ENCODE results near the gene TESPA1. TPM values are rescaled to one million over a fixed set of nuclear protein-coding genes. Genes with fewer than 3 reads are reported as not detected.

TESPA1 gene
- total and polyA plus RNA-seq, 2 donors = 24.0 to 66.9 TPM

DNA sequence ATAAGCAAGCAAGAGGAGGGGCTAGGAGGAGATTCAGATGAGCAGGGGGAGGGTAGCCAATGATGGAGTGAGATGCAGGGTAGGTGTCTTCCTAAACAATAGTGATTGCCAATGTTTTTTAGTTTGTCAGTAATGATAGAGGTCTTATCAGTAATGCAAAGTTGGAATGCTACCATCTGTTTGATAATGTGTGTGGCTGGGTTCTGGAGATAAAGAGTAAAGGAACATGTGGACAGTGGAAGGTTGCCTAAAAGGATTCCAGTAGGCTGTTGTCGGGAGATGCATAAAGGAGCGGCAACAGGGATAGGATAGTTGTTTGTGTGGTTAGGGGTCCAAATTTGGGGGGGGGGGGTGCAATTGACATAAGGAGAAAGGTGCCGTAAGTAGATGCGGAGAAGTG is 52.5 kb downstream of the TESPA1 start:
- no peaks in the 10 kb centered on the region for H3K36me3 ChIP-seq (ENCODE audit: control insufficient read depth in 2 of 2, insufficient read depth in 2 of 2, low read length in 1 of 2)
- no peak overlapping the region for H3K27ac ChIP-seq (ENCODE audit: low read depth in 1 of 2, low read length in 1 of 2)
- no peaks in the 10 kb centered on the region for H3K27me3 ChIP-seq (ENCODE audit: control insufficient read depth in 2 of 2, insufficient read depth in 1 of 2, low read length in 1 of 2)
- H3K4me1 ChIP-seq (ENCODE audit: control insufficient read depth in 2 of 2, insufficient read depth in 2 of 2, low read length in 2 of 2) = peaks cover 0 to 8% of the 10 kb centered on the region in 2 donors
- no peak overlapping the region for H3K4me3 ChIP-seq (ENCODE audit: low read length in 2 of 2)
- no peaks in the 10 kb centered on the region for H3K9me3 ChIP-seq (ENCODE audit: control insufficient read depth in 2 of 2, insufficient read depth in 1 of 2, low read length in 1 of 2)
- no peak for DNase-seq (ENCODE audit: low read depth in 6 of 9, low spot score in 9 of 9)
- over 99% methylated on average over 4 of the region's 4 CpGs for WGBS

DNA sequence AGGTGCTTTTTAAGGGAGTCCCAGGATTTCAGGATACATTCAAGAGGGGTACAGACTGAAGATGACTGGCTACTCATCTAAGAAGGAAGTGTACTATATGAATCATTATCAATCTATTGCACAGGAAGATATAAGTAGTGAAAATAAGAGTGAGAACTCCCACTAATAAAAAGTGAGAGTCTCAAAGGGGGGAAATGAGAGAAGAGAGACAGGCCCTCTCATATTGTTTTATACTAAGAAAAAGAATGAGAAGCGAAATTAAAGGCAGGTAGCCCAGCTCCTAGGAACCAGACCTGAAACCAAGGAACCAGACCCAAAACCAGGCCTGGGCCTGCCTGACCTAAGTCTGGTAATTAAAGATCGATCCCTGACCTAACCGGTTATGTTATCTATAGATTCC is 54.6 kb downstream of the TESPA1 start:
- Histone ChIP-seq H3K9me3 (ENCODE audit: control insufficient read depth in 2 of 2, insufficient read depth in 1 of 2, low read length in 1 of 2) (no peaks in the 10 kb centered on the region), H3K4me1 (ENCODE audit: control insufficient read depth in 2 of 2, insufficient read depth in 2 of 2, low read length in 2 of 2) (no peaks in the 10 kb centered on the region), H3K4me3 (ENCODE audit: low read length in 2 of 2) (no peak overlapping the region), H3K36me3 (ENCODE audit: control insufficient read depth in 2 of 2, insufficient read depth in 2 of 2, low read length in 1 of 2) (no peaks in the 10 kb centered on the region), H3K27me3 (ENCODE audit: control insufficient read depth in 2 of 2, insufficient read depth in 1 of 2, low read length in 1 of 2) (no peaks in the 10 kb centered on the region), H3K27ac (ENCODE audit: low read depth in 1 of 2, low read length in 1 of 2) (no peak overlapping the region)
- no peak for DNase-seq (ENCODE audit: low read depth in 6 of 9, low spot score in 9 of 9)
- 67% methylated on average over 3 of the region's 3 CpGs for WGBS

DNA sequence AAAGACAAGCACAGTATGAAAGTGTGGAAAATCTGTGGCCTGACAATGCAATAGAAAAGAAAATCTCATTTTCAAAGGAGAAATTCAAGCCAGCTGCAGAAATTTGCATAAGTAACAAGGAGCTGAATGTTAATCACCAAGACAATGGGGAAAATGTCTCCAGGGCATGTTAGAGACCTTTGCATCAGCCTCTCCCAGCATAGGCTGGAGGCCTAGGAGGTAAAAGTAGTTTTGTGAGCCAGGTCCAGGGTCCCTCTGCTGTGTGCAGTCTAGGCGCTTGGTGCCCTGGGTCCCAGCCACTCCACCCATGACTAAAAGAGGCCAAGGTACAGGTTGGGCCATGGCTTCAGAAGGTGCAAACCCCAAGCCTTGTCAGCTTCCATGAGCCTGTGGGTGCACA is 58.3 kb downstream of the TESPA1 start:
- Histone ChIP-seq H3K4me1 (ENCODE audit: control insufficient read depth in 2 of 2, insufficient read depth in 2 of 2, low read length in 2 of 2) (no peaks in the 10 kb centered on the region), H3K27ac (ENCODE audit: low read depth in 1 of 2, low read length in 1 of 2) (no peak overlapping the region), H3K27me3 (ENCODE audit: control insufficient read depth in 2 of 2, insufficient read depth in 1 of 2, low read length in 1 of 2) (no peaks in the 10 kb centered on the region), H3K4me3 (ENCODE audit: low read length in 2 of 2) (no peak overlapping the region), H3K36me3 (ENCODE audit: control insufficient read depth in 2 of 2, insufficient read depth in 2 of 2, low read length in 1 of 2) (no peaks in the 10 kb centered on the region), H3K9me3 (ENCODE audit: control insufficient read depth in 2 of 2, insufficient read depth in 1 of 2, low read length in 1 of 2) (no peaks in the 10 kb centered on the region)
- 95% methylated on average over 1 of the region's 1 CpG for WGBS
- no peak for DNase-seq (ENCODE audit: low read depth in 6 of 9, low spot score in 9 of 9)

DNA sequence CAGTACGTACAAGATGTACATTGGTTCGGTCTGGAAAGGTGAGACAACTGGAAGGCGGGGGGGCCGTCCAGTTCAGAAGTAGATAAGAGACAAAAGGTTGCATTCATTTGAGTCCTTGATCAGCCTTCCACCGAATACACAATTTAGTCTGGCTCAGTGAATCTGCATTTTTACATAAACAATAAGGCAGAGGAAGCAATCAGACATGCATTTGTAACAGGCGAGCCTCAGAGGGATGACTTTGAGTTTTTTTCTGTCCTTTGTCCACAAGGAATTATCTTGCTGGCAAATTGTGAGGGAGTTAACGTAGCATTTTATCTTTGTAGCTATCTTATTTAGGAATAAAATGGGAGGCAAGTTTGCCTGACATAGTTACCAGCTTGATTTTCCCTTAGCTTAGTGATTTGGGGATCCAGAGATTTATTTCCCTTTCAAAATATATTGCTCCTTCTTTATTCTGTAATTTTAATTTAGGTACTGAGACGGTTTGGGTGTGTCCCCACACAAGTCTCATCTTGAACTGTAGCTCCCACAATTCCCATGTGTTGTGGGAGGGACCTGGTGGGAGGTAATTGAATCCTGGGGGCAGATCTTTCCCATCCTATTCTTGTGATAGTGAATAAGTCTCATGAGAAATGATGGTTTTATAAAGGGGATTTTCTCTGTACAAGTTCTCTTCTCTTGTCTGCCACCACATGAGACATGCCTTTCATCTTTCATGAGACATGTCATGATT is 59.4 kb downstream of the TESPA1 start:
- no peak for DNase-seq (ENCODE audit: low read depth in 6 of 9, low spot score in 9 of 9)
- H3K27me3 ChIP-seq (ENCODE audit: control insufficient read depth in 2 of 2, insufficient read depth in 1 of 2, low read length in 1 of 2) = no peaks in the 10 kb centered on the region
- H3K4me3 ChIP-seq (ENCODE audit: low read length in 2 of 2) = no peak overlapping the region
- H3K9me3 ChIP-seq (ENCODE audit: control insufficient read depth in 2 of 2, insufficient read depth in 1 of 2, low read length in 1 of 2) = no peaks in the 10 kb centered on the region
- WGBS = 75% methylated on average over 8 of the region's 8 CpGs
- no peak overlapping the region for H3K27ac ChIP-seq (ENCODE audit: low read depth in 1 of 2, low read length in 1 of 2)
- H3K36me3 ChIP-seq (ENCODE audit: control insufficient read depth in 2 of 2, insufficient read depth in 2 of 2, low read length in 1 of 2) = no peaks in the 10 kb centered on the region
- no peaks in the 10 kb centered on the region for H3K4me1 ChIP-seq (ENCODE audit: control insufficient read depth in 2 of 2, insufficient read depth in 2 of 2, low read length in 2 of 2)

GRCh38 chr12:54917001-54917488 is 67.5 kb downstream of the TESPA1 start:
- Histone ChIP-seq H3K4me1 (ENCODE audit: control insufficient read depth in 2 of 2, insufficient read depth in 2 of 2, low read length in 2 of 2) (no peaks in the 10 kb centered on the region), H3K27me3 (ENCODE audit: control insufficient read depth in 2 of 2, insufficient read depth in 1 of 2, low read length in 1 of 2) (peaks cover 0 to 2% of the 10 kb centered on the region in 2 donors), H3K27ac (ENCODE audit: low read depth in 1 of 2, low read length in 1 of 2) (no peak overlapping the region), H3K9me3 (ENCODE audit: control insufficient read depth in 2 of 2, insufficient read depth in 1 of 2, low read length in 1 of 2) (no peaks in the 10 kb centered on the region), H3K36me3 (ENCODE audit: control insufficient read depth in 2 of 2, insufficient read depth in 2 of 2, low read length in 1 of 2) (no peaks in the 10 kb centered on the region), H3K4me3 (ENCODE audit: low read length in 2 of 2) (no peak overlapping the region)
- 95% methylated on average over 21 of the region's 21 CpGs for WGBS
- no peak for DNase-seq (ENCODE audit: low read depth in 6 of 9, low spot score in 9 of 9)

Other genes starting within 250 kb of the TESPA1 start
- gene MUCL1, start 130.2 kb downstream of the TESPA1 start, total RNA-seq = 1.2 TPM
- gene MUCL1, start 130.2 kb downstream of the TESPA1 start, polyA plus RNA-seq = 19.2 TPM
- 0.09 TPM for gene NEUROD4, start 35.2 kb upstream of the TESPA1 start, total RNA-seq
- gene NEUROD4, start 35.2 kb upstream of the TESPA1 start, polyA plus RNA-seq = 0.07 TPM
- gene OR9K2, start 141.6 kb upstream of the TESPA1 start, total RNA-seq = not detected
- not detected for gene OR9K2, start 141.6 kb upstream of the TESPA1 start, polyA plus RNA-seq
- gene OR10A7, start 236.3 kb upstream of the TESPA1 start, total RNA-seq = not detected
- gene OR10A7, start 236.3 kb upstream of the TESPA1 start, polyA plus RNA-seq = not detected